ENCODE measurements around the gene HORMAD2. TPM values are rescaled to one million over a fixed set of nuclear protein-coding genes. Genes with fewer than 3 reads are reported as not detected.

The HORMAD2 gene
- total RNA-seq, 4 donors from 2014 or later = not detected

DNA sequence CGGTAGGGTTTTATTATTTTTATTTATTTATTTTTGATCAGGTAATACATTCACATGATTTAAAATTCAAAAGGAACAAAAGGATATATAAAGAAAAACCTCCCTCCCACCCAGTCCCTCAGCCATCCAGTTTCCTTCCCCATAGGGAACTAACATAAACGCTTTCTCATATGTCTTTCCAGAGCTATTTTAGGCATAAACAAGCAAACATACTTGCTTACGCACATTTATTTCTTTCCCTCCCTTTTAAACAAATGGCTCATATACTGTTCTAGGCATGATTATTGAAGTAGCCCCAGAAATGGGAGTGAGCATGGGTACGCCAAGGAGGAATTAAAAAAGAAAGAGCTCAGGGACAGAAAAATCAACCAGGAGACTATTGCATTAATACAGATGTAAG lies 102.6 kb downstream of the HORMAD2 start:
- DNase-seq = no peak
- TF ChIP-seq POLR2A (IDR thresholded peaks at IDR 0.05) = no peak
- TF ChIP-seq, protein P1, sequence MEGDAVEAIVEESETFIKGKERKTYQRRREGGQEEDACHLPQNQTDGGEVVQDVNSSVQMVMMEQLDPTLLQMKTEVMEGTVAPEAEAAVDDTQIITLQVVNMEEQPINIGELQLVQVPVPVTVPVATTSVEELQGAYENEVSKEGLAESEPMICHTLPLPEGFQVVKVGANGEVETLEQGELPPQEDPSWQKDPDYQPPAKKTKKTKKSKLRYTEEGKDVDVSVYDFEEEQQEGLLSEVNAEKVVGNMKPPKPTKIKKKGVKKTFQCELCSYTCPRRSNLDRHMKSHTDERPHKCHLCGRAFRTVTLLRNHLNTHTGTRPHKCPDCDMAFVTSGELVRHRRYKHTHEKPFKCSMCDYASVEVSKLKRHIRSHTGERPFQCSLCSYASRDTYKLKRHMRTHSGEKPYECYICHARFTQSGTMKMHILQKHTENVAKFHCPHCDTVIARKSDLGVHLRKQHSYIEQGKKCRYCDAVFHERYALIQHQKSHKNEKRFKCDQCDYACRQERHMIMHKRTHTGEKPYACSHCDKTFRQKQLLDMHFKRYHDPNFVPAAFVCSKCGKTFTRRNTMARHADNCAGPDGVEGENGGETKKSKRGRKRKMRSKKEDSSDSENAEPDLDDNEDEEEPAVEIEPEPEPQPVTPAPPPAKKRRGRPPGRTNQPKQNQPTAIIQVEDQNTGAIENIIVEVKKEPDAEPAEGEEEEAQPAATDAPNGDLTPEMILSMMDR (IDR thresholded peaks at IDR 0.05) = no peak
- H3K27me3 ChIP-seq = no peaks in the 10 kb centered on the region
- H3K9me3 ChIP-seq = no peaks in the 10 kb centered on the region
- intact Hi-C loops (cut with DNase I) = no loop called here
- H3K4me1 ChIP-seq = peaks cover 6 to 19% of the 10 kb centered on the region in 2 donors
- no peaks in the 10 kb centered on the region for H3K36me3 ChIP-seq
- H3K27ac ChIP-seq = no peak overlapping the region
- no peak overlapping the region for H3K4me3 ChIP-seq (replicated peaks in 1 of 3)
- 64 to 69% methylated on average over 4 of the region's 4 CpGs for WGBS, 2 donors

DNA sequence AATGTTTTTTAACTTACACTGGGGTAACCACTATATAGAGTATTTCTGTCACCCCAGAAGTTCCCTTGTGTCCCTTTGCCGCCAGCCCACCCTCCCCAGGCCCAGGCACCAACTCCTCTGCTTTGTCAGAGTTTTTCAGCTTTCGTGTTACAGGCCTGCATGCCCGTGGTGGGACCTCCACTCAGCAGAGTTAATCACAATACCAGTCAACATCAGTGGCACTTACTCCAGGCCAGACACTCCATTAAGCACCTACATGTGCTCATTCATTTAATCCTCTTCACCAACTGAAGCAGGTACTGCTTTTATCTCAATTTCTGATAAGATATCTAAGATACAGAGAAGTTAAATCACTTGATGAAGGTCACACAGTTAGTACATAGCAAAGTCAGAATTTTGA lies 103.0 kb downstream of the HORMAD2 start:
- Histone ChIP-seq H3K27ac (no peak overlapping the region), H3K4me1 (peaks cover 10 to 19% of the 10 kb centered on the region in 2 donors), H3K9me3 (no peaks in the 10 kb centered on the region), H3K36me3 (no peaks in the 10 kb centered on the region), H3K4me3 (replicated peaks in 1 of 3) (no peak overlapping the region), H3K27me3 (no peaks in the 10 kb centered on the region)
- intact Hi-C loops (cut with DNase I) = no loop called here
- WGBS, 2 donors = 87 to 90% methylated on average over 3 of the region's 3 CpGs
- DNase-seq = no peak
- no peak for TF ChIP-seq POLR2A (IDR thresholded peaks at IDR 0.05)
- TF ChIP-seq, protein P1 (IDR thresholded peaks at IDR 0.05) = no peak

DNA sequence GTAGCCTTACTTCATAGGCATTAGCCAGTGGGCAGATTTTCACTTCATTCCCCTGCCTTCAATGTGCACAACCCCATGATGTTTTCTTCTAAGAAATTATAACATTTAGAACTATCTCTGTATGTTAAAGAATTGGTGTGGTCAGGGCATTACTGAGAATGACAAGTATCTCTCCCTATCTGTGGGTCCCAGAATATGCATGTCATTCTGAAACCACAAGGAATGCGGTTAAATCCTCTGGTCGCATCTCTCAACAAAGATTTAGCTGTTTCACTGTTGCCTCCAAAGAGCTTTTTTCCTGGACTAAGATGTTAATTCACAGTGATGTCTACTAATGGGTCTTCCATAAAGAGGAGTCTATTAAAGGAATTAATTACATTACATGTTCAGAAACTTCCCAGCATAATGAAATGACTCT lies 103.6 kb downstream of the HORMAD2 start:
- TF ChIP-seq, protein P1 (IDR thresholded peaks at IDR 0.05) = no peak
- TF ChIP-seq POLR2A (IDR thresholded peaks at IDR 0.05) = no peak
- H3K4me1 ChIP-seq = peaks cover 11 to 19% of the 10 kb centered on the region in 2 donors
- 81 to 94% methylated on average over 2 of the region's 2 CpGs for WGBS, 2 donors

DNA sequence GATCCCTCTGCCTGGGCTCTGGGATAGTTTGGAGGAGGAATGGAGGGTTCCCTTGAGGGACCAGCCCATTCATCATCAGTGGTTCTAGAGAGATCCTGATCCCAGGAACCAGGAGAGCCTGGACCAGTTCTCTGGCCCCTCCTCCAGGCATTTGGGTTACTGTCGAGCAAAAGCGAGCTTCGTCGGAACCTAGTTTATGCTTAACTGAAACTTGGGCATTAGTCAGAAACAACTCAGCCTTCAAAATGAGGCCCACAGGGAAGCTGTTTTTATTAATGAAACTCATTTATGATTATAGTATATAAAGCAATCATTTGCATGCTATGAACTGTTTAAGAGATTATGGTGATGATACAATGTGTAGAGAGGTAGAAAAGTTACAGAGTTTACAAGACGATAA lies 104.9 kb downstream of the HORMAD2 start:
- WGBS, 2 donors = 83 to 84% methylated on average over 5 of the region's 5 CpGs
- Histone ChIP-seq H3K9me3 (no peaks in the 10 kb centered on the region), H3K4me1 (peaks cover 11 to 18% of the 10 kb centered on the region in 2 donors), H3K4me3 (replicated peaks in 1 of 3) (no peak overlapping the region), H3K36me3 (no peaks in the 10 kb centered on the region), H3K27me3 (no peaks in the 10 kb centered on the region), H3K27ac (peak overlapping the region in 1 of 3 donors; percentile 23)
- no peak for DNase-seq
- intact Hi-C loops (cut with DNase I) = no loop called here
- TF ChIP-seq, protein P1 (IDR thresholded peaks at IDR 0.05) = no peak
- TF ChIP-seq POLR2A (IDR thresholded peaks at IDR 0.05) = no peak

More for the DNA sequence above, 103.6 kb downstream of the HORMAD2 start:
- intact Hi-C loops (cut with DNase I) = no loop called here
- Histone ChIP-seq H3K9me3 (no peaks in the 10 kb centered on the region), H3K27ac (no peak overlapping the region), H3K27me3 (no peaks in the 10 kb centered on the region), H3K36me3 (no peaks in the 10 kb centered on the region), H3K4me3 (replicated peaks in 1 of 3) (no peak overlapping the region)
- DNase-seq = no peak

DNA sequence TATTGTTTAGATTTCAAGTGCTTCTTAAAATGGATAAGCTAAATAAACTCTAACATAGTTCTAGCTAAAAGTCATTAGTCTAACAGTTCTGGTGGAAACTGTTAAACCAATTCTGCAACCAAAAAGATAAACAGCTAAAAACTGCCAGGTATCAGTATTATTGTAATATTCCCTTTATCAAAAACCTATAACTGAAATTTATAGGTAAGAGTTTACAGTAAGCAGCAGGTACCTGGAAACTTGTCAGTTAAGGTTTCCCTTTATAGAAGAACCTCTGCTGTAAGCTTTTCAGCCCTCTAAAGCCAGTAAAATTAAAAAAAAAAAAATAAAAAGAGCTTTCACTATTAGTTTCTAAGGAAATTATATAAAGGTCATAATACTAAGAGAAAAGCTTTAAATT lies 105.3 kb downstream of the HORMAD2 start:
- no peak for TF ChIP-seq POLR2A (IDR thresholded peaks at IDR 0.05)
- TF ChIP-seq, protein P1 (IDR thresholded peaks at IDR 0.05) = no peak
- Histone ChIP-seq H3K4me1 (peaks cover 11 to 18% of the 10 kb centered on the region in 2 donors), H3K9me3 (no peaks in the 10 kb centered on the region), H3K36me3 (no peaks in the 10 kb centered on the region), H3K27me3 (no peaks in the 10 kb centered on the region), H3K4me3 (replicated peaks in 1 of 3) (no peak overlapping the region), H3K27ac (peak overlapping the region in 1 of 3 donors; percentile 23)
- DNase-seq = no peak
- intact Hi-C loops (cut with DNase I) = no loop called here

All from thyroid gland (tissue), 4 donors.